GM21515 (cell line): ENCODE measurements around the gene ELF5.

ENCODE experiments used
- ATAC-seq: cut with Tn5 transposase; IDR thresholded peaks from one replicate; pipeline ENCODE4 v1.9.1; 2021; ENCODE audit not compliant: unreplicated experiment

ELF5 gene

DNA sequence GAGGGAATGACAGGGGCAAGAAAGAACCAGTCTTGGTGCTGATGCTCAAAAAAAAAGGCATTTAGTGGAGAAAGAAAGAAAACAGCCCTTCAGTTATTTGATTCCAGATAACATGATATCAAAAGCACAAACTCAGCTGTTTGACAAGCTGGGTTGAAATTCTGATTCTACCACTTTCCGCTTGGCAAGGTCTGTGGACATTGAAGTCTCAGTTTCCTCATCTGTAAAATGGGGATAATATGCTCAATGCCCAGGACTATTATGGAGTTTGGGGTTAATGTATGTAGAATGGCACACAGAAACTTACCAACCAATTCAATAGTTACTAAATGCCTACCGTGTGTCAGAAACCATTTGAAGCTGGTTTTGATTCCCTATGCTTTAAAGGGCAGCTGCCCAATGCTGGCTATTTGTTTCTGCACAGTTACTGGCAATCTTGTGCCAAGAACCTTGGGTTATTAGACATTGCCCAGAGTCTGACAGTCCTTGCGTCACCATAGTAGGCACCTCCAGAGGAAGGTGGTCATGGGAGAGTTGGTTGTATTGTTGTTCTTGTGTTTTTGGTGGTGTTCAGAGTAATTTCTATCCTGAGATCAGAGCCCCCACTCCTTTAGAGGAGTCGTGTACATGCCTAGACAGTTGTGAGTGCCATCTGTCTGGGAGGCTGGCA lies 19.5 kb downstream of the ELF5 start:
- no peak for ATAC-seq

DNA sequence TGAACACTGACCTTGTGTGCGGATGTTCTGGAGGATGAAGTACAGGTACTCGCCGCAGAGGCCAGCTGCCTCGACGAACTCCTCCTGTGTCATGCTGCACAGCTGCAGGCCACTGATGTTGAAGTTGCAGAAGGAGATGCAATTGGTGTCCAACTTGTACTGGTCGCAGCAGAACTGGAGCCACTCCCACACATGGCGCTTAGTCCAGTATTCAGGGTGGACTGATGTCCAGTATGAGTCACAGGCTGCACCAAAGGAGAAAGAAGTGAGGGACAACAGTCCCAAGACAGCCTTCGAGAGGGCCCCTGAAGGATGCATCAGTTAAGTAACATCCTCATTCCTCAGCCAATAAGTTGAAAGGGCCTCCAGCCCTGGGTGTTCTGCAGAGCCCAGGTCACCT lies 20.1 kb downstream of the ELF5 start:
- ATAC-seq: no peak

DNA sequence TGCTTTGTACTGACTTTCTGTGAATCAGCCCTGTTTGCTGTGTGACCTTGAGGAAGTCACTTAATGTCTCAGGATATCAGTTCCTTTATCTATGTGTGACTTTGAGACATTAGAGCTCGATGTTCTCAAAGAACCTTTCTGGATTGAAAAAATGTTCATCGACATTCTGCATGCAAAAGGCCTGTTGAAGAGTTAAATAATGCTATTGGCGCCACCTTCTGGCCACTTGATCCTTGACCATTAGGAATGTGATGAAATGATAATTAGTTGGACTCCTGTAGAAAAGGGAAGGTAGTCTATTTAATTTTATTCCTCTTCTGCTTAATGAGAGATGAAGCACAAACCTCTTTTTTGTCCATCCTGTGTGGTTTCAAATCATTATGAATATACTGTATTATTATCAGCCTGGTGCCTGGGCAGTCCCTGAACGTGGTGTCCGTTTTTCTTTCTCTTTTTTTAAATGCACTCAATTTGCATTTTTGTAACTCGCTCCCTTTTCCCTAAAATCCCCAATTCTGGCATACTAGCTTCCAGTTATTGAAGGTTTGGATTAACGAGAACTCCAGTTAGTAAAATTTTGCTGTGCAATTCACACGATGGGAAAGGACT lies 20.7 kb downstream of the ELF5 start:
- ATAC-seq: no peak

DNA sequence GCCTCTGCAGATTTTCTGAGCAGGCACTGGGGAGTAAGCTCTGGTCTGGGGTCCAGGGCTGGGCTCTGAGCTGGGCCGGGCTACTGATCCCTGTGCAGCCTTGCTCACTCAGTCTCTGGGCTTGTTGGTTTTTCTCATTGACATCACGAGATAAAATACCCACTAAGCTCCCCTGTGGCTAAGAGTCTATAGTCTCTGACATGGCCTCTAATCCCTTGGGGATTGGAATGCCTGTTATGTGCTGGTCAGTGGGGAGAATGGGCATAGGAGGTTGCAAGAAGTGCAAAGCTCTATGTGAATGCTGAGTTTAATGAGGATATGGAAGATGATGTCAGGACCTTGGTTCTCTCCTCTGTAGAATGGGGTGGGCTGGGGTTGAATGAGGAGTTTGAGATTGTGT lies 23.3 kb downstream of the ELF5 start:
- ATAC-seq: no peak

DNA sequence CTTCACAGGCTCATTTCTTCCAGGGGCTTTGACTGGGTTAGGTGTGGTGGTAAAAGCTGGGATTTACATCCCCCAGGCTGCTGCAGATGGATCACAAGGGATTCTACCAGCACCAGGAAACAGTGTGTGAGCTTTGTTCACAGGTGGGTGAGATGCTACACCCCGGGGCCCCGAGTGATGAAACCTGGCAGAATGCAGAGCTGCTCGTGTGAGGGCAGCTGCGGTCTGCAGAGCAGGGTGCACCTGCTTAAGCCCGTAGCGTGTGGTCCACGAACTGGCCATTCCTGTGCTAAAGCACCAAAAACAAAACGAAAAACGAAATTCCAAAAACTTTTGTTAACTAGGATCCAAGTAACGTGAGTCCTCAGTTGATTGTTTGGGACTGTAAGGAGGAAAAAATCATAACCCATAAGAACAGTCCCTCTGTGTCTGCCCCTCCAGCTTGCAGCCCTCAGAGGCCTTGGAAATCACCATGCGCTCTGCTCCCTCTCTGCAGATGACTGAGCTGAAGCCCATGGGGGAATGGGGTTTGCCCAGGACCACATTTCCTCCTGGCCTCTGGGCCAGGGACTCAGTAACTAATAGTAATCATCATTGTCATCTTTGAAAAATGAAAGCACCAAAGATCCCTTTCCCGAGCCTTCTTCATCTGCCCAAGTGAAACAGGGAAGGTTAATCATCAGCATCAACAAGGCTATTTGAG lies 24.6 kb downstream of the ELF5 start:
- no peak for ATAC-seq

DNA sequence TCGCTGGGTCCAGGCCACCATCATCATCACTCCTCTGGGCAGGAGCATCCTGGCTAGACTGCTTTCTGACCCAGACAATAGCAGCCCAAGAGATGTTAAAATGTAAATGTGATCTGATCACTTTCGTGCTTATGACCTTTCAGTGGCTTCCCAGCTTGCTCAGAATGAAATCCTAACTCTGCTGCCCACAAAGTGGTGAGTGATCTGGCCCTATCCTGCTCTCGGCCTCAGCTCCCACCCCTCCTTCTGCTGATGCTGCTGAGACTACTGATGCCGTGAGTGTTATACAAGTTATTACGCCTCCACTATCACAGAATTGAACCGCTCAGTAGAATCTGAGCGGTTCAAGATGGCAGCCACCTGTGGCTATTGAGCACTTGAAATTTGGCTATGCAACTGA lies 26.2 kb downstream of the ELF5 start:
- ATAC-seq: no peak

DNA sequence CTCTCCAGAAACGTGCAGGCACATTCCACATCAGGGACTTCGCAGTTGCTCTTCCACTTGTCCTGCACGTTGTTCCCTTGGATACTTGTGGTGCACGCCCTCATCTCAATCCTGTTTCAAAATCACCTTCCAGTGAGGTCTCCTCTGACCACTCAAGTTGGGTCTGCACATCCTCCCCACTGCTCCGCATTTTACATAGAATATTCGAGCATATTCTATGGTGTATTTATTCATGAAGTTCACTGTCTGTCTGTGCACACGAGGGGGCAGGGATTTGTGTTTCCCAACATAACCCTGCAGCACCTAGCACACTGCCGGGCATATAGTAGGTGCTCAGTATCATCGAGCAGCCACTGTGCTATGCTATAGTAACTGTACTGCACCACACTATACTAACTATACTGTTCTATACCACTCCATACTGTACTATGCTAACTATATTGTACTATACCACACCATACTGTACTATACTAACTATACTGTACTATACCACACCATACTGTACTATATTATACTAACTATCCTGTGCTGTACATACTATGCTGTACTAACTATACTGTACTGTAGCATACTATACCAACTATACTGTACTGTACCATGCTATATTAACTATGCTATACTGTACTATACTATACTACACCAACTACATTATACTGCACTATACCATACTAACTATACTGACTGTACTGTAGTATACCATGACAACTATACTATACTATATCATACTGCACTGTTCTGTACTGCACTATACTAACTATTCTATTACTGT lies 30.3 kb downstream of the ELF5 start:
- ATAC-seq: no peak

DNA sequence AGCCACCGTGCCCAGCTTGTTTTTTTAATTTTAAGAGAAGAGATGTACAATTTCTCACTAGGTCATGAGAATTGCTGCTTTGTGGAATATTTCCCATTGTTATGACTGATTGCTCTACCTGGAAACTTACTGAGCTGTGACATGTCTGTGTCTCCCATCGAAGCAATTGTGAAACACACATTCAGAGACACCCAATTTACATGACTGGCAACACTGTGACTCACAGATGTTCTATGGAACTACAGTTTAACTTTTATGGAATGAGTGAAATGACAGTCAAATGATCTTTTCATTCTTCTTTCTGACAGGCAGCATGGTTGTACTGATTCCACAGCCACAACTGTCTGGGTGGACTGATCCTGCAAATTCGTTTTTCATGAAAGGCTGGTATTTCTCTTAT lies 32.3 kb downstream of the ELF5 start:
- ATAC-seq: no peak

DNA sequence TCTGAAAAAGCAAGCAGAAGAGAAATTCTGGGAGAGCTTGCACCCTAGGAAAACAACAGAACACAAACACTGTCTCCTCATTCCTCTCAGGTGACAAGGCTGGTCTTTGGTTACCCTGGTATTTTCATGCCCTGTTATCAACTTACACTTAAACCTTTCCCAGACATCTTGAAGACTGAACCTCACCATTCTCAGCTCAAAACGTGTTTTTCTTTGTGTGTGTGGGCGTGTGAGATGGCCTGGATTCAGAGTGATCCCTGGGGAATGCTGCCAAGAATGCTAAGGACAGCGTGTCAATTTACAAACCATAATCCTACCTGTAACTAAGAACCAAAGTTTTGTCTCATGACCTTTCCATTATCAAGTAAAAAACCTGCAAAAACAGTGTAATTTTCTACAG lies 33.3 kb downstream of the ELF5 start:
- no peak for ATAC-seq

DNA sequence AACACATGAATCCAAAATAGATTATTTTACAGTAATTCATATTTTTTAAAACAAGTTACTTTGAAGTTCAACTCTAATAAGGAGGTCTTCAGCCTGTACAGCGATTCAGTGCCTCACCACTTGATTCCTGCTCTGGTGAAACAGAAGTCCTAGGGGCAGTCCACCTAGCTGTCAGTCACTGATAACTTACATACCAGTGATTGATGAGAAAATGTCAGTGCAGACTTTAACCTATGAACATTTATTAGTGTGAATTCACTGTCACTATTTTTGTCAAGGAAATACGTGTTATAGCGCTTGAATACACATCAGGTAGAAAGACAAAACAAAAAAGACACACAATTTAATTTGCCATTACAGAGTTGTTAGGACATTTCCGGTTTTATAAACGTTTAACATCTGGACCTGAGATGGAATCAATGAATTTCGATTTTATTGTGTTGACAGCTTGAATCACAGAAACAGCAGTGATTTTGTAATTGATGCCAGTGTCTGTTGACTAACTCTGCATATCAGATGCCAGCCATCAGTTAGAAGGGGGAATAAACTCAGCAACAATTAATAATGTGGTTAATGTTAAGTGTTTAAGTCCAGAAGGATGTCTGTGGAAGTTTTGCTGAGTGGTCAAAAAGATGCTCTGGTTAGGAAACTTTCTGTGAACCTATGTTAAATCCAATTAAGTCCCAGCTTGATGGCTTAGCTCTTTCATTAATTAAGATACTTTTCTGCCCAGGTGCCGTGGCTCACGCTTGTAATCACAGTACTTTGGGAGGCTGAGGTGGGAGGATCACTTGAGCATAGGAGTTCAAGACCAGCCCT lies 34.5 kb downstream of the ELF5 start:
- ATAC-seq: no peak

DNA sequence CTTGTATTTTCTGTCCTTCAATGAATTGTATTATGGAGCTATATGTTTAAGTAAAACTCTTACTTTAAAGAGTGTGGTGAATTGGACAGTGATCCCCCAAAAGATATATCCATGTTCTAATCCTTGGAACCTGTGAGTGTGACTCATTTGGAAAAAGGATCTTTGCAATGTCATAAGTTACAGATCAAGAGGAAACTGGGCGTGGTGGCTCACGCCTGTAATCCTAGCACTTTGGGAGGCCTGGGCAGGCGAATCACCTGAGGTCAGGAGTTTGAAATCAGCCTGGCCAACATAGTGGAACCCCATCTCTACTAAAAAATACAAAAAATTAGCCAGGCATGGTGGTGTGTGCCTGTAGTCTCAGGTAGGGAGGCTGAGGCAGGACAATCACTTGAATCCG lies 36.7 kb downstream of the ELF5 start:
- ATAC-seq: no peak

DNA sequence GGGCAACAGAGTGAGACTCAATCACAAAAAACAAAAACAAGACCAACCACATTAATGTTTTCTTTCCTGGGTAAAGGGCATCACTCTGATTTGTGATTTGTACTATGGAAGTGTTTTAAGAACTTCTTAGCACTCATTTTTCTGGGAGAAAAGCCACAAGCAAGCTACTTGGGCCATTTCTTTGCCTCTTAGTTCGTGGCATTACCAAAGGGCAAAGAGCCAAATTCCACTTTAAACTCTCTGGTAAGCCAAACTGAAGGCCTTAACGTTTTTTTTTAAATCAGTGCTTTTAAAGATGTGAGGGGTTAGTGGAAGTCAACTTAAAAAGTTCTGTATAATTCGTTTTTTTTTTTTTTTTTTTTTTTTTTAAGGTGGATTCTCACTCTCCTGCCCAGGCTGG lies 37.9 kb downstream of the ELF5 start:
- no peak for ATAC-seq

DNA sequence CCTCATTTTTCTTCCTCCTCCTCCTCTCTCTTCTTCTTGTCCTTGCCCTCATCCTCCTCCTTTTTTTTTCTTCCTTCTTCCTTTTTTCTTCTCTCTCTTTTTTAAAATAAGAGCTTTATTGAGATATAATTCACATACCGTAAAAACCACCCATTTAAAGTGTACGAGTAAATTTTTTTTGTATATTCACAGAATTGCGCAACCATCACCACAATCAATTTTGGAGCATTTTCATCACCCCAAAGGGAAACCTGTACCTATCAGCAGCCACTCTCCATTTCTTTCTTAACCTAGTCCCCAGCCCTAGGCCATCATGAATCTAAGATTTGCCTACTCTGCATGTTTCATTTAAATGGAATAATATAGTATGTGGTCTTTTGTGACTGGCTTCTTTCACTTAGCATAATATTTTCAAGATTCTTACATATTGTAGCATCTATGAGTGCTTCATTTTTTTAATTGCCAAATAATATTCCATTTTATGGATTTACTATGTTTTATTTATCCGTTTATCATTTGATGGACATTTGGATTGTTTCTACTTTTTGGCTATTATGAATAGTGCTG lies 39.9 kb downstream of the ELF5 start:
- ATAC-seq: no peak

DNA sequence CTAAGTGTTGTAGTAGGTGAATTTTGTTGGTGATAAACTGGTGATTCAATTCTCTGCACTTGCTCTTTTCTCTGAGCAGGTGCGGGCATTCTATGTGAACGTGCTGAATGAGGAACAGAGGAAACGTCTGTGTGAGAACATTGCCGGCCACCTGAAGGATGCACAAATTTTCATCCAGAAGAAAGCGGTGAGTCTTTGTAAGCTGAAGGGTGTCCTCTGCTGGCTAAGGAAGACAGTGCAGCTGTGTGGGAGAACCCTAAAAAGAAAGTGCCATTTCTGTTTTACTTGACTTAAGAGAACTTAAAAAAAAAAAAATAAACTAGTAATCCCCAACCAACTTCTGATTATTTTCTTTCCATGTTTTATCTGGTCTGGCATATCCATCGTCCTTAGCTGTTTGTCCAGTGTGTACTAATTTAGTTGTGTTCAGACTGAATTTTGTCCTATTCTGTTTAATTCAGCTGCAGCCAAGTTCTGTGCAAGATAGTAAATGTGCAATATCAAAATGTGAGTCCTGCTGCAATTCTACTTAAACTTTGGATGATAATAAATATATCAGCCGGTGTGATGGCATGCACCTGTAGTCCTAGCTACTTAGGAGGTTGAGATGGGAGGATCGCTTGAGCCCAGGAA lies 45.3 kb downstream of the ELF5 start:
- ATAC-seq: no peak

DNA sequence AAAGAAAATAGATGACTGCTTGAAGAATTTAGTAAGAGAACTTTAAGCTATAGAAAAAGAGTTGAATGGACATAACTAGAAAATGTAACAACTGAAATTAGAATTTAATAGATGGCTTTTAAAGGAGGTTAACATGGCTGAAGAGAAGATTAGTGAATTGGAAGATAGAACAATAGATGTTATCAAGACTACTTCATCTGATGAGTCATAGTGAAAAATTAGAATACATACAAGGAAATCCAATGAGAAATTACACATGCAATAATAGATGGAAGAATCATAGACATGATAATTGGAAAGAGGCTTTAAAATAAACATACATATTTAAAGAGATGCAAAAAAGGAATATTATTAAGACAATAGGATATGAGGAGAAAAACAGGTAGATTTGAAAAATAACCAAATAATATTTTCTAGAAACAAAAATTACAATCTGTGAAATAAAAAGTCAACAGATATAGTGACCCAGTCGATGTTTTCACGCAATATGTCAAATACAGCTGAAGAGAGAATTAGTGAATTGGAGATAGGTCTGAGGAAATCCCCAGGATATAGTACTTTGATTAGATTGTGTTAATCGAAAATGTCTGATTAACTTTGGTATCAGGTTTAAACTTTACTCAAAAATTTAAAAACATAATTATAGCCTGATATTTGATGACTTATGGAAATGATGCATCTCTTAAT lies 46.6 kb downstream of the ELF5 start:
- no peak for ATAC-seq

DNA sequence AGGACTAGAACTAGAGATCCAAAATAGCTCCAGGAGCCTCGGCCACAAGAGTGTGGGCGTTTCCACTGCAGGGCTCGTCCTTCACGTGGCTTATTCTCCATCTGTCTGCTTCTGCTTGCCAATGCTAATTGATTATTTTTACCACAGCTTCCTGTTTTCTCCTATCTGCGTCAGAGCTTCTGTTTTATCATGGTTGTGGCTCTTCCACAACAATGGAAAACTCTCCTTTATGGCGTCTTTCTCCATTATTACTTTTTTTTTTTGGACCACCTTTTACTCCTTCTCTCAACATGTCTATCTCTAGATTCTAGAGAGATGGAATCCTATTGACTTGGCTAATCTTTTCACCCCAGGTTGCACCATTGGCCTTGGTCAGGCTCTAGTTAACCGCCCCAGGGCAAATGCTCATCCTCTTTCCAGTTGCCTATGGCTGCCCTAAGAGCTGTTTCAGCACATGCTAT lies 49.0 kb downstream of the ELF5 start:
- no peak for ATAC-seq

DNA sequence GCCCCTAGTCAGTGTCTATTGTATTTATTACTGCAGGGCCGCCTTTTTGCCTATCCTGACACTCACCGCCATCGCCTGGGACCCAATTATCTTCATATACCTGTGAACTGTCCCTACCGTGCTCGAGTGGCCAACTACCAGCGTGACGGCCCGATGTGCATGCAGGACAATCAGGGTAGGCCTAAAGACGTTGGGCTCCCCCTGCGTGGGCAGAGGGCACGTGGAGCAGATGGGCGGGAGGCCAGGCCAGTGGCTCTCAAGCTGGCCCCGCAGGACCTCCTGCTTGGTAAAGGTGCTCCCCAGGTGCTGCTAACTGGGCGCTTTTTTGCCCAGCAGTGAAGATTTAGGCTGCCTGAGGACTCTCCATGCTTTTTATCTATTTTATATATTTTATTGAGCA lies 52.4 kb downstream of the ELF5 start:
- no peak for ATAC-seq

DNA sequence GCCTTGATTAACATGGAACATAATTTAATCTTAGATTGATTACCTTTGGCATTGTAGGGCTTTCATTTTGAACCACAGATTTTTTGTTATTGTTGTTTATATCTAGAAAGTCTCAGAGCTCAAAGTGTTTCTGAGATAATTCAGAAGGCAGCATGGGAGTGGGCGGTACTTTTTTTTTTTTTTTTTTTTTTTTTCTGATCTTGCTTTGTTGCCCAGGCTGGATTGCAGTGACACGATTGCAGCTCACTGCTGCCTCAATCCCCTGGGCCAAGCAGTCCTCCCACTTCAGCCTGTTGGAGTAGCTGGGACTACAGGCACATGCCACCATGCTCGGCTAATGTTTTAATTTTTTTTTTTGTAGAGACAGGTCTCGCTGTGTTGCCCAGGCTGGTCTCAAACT lies 53.3 kb downstream of the ELF5 start:
- ATAC-seq: no peak

DNA sequence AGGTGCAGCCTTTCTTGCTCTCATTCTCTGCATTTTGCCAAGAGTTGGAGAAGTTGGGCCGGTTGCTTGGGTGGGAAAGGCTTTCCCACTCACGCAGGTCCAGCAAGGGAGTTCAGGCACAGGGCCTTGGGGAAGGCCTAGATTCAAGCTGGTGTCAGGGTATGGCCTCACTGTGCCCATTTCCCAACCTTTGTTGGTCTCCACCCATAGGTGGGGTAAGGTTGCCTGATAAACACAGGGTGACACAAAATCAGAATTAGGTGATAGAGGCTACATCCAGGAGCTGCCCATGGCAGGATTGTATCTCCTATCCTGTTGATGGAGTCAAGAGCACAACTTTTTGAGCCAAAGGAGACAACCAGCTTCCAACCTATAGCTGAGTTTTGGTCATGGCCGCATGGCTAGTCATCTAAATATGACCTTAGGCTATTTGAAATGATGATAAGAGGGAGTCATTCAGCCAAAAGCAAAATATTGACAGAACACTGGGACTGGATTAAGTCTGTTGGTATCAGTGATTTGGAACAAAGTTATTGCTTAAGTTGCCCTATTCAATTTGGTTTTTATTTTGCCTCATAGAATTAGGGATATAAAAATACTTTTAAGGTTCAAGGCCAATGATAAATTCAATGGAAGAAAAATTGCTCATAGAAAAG lies 54.0 kb downstream of the ELF5 start:
- no peak for ATAC-seq
